ENCODE measurements around the gene SLC7A7.
"Not testable (repeated sequence)": the region's sequence is repeated elsewhere in the genome, so short reads cannot be mapped to it uniquely, and the experiment has no call there.

The SLC7A7 gene

GRCh38 chr14:22757972-22758650 is 57.1 kb downstream of the SLC7A7 start:
- H3K27me3 ChIP-seq (ENCODE audit: control insufficient read depth, insufficient read depth, low read length); H3K4me3 ChIP-seq (ENCODE audit: low read length); H3K27ac ChIP-seq (ENCODE audit: low read length); H3K4me1 ChIP-seq (ENCODE audit: control insufficient read depth, low read depth, low read length); H3K9ac ChIP-seq (ENCODE audit: low read length); H3K36me3 ChIP-seq (ENCODE audit: control insufficient read depth, low read depth, low read length); H3K9me3 ChIP-seq (ENCODE audit: control insufficient read depth, low read depth, low read length): not testable (repeated sequence)

- H3K36me3 ChIP-seq (ENCODE audit: control insufficient read depth, low read depth, low read length): no peaks in the 10 kb centered on the region
- H3K27me3 ChIP-seq (ENCODE audit: control insufficient read depth, insufficient read depth, low read length): no peaks in the 10 kb centered on the region
- peaks cover 3% of the 10 kb centered on the region for H3K4me1 ChIP-seq (ENCODE audit: control insufficient read depth, low read depth, low read length)
- no peak overlapping the region for H3K27ac ChIP-seq (ENCODE audit: low read length)
- H3K9ac ChIP-seq (ENCODE audit: low read length): no peak overlapping the region
- H3K4me3 ChIP-seq (ENCODE audit: low read length): no peak overlapping the region
- no peaks in the 10 kb centered on the region for H3K9me3 ChIP-seq (ENCODE audit: control insufficient read depth, low read depth, low read length)
Measured at GRCh38 chr14:22753586-22753985, 61.6 kb downstream of the SLC7A7 start.

GRCh38 chr14:22752422-22752821 is 62.8 kb downstream of the SLC7A7 start:
- Histone ChIP-seq H3K4me1 (ENCODE audit: control insufficient read depth, low read depth, low read length) (peaks cover 4% of the 10 kb centered on the region), H3K36me3 (ENCODE audit: control insufficient read depth, low read depth, low read length) (no peaks in the 10 kb centered on the region), H3K27ac (ENCODE audit: low read length) (no peak overlapping the region), H3K27me3 (ENCODE audit: control insufficient read depth, insufficient read depth, low read length) (no peaks in the 10 kb centered on the region), H3K9me3 (ENCODE audit: control insufficient read depth, low read depth, low read length) (no peaks in the 10 kb centered on the region), H3K4me3 (ENCODE audit: low read length) (no peak overlapping the region), H3K9ac (ENCODE audit: low read length) (no peak overlapping the region)

- H3K36me3 ChIP-seq (ENCODE audit: control insufficient read depth, low read depth, low read length): no peaks in the 10 kb centered on the region
- no peak overlapping the region for H3K4me3 ChIP-seq (ENCODE audit: low read length)
- H3K9ac ChIP-seq (ENCODE audit: low read length): no peak overlapping the region
- no peaks in the 10 kb centered on the region for H3K9me3 ChIP-seq (ENCODE audit: control insufficient read depth, low read depth, low read length)
- no peaks in the 10 kb centered on the region for H3K27me3 ChIP-seq (ENCODE audit: control insufficient read depth, insufficient read depth, low read length)
- H3K4me1 ChIP-seq (ENCODE audit: control insufficient read depth, low read depth, low read length): peaks cover 4% of the 10 kb centered on the region
- H3K27ac ChIP-seq (ENCODE audit: low read length): no peak overlapping the region
Measured at GRCh38 chr14:22748631-22749068, 66.6 kb downstream of the SLC7A7 start.

- Histone ChIP-seq H3K4me1 (ENCODE audit: control insufficient read depth, low read depth, low read length) (peaks cover 4% of the 10 kb centered on the region), H3K4me3 (ENCODE audit: low read length) (no peak overlapping the region), H3K27me3 (ENCODE audit: control insufficient read depth, insufficient read depth, low read length) (no peaks in the 10 kb centered on the region), H3K27ac (ENCODE audit: low read length) (no peak overlapping the region), H3K36me3 (ENCODE audit: control insufficient read depth, low read depth, low read length) (no peaks in the 10 kb centered on the region), H3K9ac (ENCODE audit: low read length) (no peak overlapping the region), H3K9me3 (ENCODE audit: control insufficient read depth, low read depth, low read length) (no peaks in the 10 kb centered on the region)
Measured at GRCh38 chr14:22748206-22748605, 67.0 kb downstream of the SLC7A7 start.

- Histone ChIP-seq H3K36me3 (ENCODE audit: control insufficient read depth, low read depth, low read length) (no peaks in the 10 kb centered on the region), H3K4me1 (ENCODE audit: control insufficient read depth, low read depth, low read length) (peaks cover 4% of the 10 kb centered on the region), H3K9me3 (ENCODE audit: control insufficient read depth, low read depth, low read length) (no peaks in the 10 kb centered on the region), H3K27me3 (ENCODE audit: control insufficient read depth, insufficient read depth, low read length) (no peaks in the 10 kb centered on the region), H3K9ac (ENCODE audit: low read length) (no peak overlapping the region), H3K4me3 (ENCODE audit: low read length) (no peak overlapping the region), H3K27ac (ENCODE audit: low read length) (no peak overlapping the region)
Measured at GRCh38 chr14:22747769-22748168, 67.5 kb downstream of the SLC7A7 start.

GRCh38 chr14:22740020-22740419 is 75.2 kb downstream of the SLC7A7 start:
- Histone ChIP-seq H3K36me3 (ENCODE audit: control insufficient read depth, low read depth, low read length) (no peaks in the 10 kb centered on the region), H3K9me3 (ENCODE audit: control insufficient read depth, low read depth, low read length) (no peaks in the 10 kb centered on the region), H3K27ac (ENCODE audit: low read length) (no peak overlapping the region), H3K9ac (ENCODE audit: low read length) (no peak overlapping the region), H3K4me1 (ENCODE audit: control insufficient read depth, low read depth, low read length) (no peaks in the 10 kb centered on the region), H3K4me3 (ENCODE audit: low read length) (no peak overlapping the region), H3K27me3 (ENCODE audit: control insufficient read depth, insufficient read depth, low read length) (no peaks in the 10 kb centered on the region)

GRCh38 chr14:22739423-22739822 is 75.8 kb downstream of the SLC7A7 start:
- H3K36me3 ChIP-seq (ENCODE audit: control insufficient read depth, low read depth, low read length): no peaks in the 10 kb centered on the region
- no peaks in the 10 kb centered on the region for H3K9me3 ChIP-seq (ENCODE audit: control insufficient read depth, low read depth, low read length)
- H3K4me3 ChIP-seq (ENCODE audit: low read length): no peak overlapping the region
- no peak overlapping the region for H3K27ac ChIP-seq (ENCODE audit: low read length)
- H3K9ac ChIP-seq (ENCODE audit: low read length): no peak overlapping the region
- H3K27me3 ChIP-seq (ENCODE audit: control insufficient read depth, insufficient read depth, low read length): no peaks in the 10 kb centered on the region
- H3K4me1 ChIP-seq (ENCODE audit: control insufficient read depth, low read depth, low read length): no peaks in the 10 kb centered on the region

- H3K36me3 ChIP-seq (ENCODE audit: control insufficient read depth, low read depth, low read length): no peaks in the 10 kb centered on the region
- no peak overlapping the region for H3K9ac ChIP-seq (ENCODE audit: low read length)
- H3K9me3 ChIP-seq (ENCODE audit: control insufficient read depth, low read depth, low read length): no peaks in the 10 kb centered on the region
- H3K27me3 ChIP-seq (ENCODE audit: control insufficient read depth, insufficient read depth, low read length): no peaks in the 10 kb centered on the region
- H3K27ac ChIP-seq (ENCODE audit: low read length): no peak overlapping the region
- no peaks in the 10 kb centered on the region for H3K4me1 ChIP-seq (ENCODE audit: control insufficient read depth, low read depth, low read length)
- H3K4me3 ChIP-seq (ENCODE audit: low read length): no peak overlapping the region
Measured at GRCh38 chr14:22737052-22737451, 78.2 kb downstream of the SLC7A7 start.

GRCh38 chr14:22736384-22736783 is 78.9 kb downstream of the SLC7A7 start:
- H3K9ac ChIP-seq (ENCODE audit: low read length); H3K27ac ChIP-seq (ENCODE audit: low read length): not testable (repeated sequence)

GRCh38 chr14:22735096-22735495 is 80.1 kb downstream of the SLC7A7 start:
- H3K9ac ChIP-seq (ENCODE audit: low read length): no peak overlapping the region
- H3K27me3 ChIP-seq (ENCODE audit: control insufficient read depth, insufficient read depth, low read length): no peaks in the 10 kb centered on the region
- H3K4me3 ChIP-seq (ENCODE audit: low read length): no peak overlapping the region
- H3K4me1 ChIP-seq (ENCODE audit: control insufficient read depth, low read depth, low read length): no peaks in the 10 kb centered on the region
- H3K36me3 ChIP-seq (ENCODE audit: control insufficient read depth, low read depth, low read length): no peaks in the 10 kb centered on the region
- no peaks in the 10 kb centered on the region for H3K9me3 ChIP-seq (ENCODE audit: control insufficient read depth, low read depth, low read length)
- H3K27ac ChIP-seq (ENCODE audit: low read length): no peak overlapping the region

More at GRCh38 chr14:22736384-22736783, 78.9 kb downstream of the SLC7A7 start:
- not testable (repeated sequence) for H3K4me1 ChIP-seq (ENCODE audit: control insufficient read depth, low read depth, low read length); H3K9me3 ChIP-seq (ENCODE audit: control insufficient read depth, low read depth, low read length); H3K36me3 ChIP-seq (ENCODE audit: control insufficient read depth, low read depth, low read length); H3K27me3 ChIP-seq (ENCODE audit: control insufficient read depth, insufficient read depth, low read length); H3K4me3 ChIP-seq (ENCODE audit: low read length)

GRCh38 chr14:22733829-22734228 is 81.4 kb downstream of the SLC7A7 start:
- Histone ChIP-seq H3K27ac (ENCODE audit: low read length) (no peak overlapping the region), H3K4me3 (ENCODE audit: low read length) (no peak overlapping the region), H3K9me3 (ENCODE audit: control insufficient read depth, low read depth, low read length) (no peaks in the 10 kb centered on the region), H3K36me3 (ENCODE audit: control insufficient read depth, low read depth, low read length) (no peaks in the 10 kb centered on the region), H3K27me3 (ENCODE audit: control insufficient read depth, insufficient read depth, low read length) (no peaks in the 10 kb centered on the region), H3K9ac (ENCODE audit: low read length) (no peak overlapping the region), H3K4me1 (ENCODE audit: control insufficient read depth, low read depth, low read length) (no peaks in the 10 kb centered on the region)
